HEK293 (cell line): Measurements from ENCODE around the gene PIGZ.

Experiments used
- CTCF ChIA-PET: fragments of 350-600 bp; formaldehyde crosslinking; extraction: SDS; loops from one replicate; lab custom pipeline; 2021; ENCODE audit warnings: antibody characterized with exemption; lab: Yijun Ruan, JAX
- POLR2A ChIA-PET: fragments of 300-600 bp; formaldehyde crosslinking; extraction: SDS; loops from one replicate; lab custom pipeline; 2020; ENCODE audit warnings: antibody characterized with exemption, inconsistent platforms; lab: Yijun Ruan, JAX
- H3K27ac ChIP-seq: fragments of 200-500 bp; sonication (Bioruptor generic); 2 replicates; pipeline ENCODE4 v1.5.1; 2014; ENCODE audit warnings: low read depth, low read length, control low read depth, inconsistent platforms; ENCODE audit errors: extremely low read depth
- H3K36me3 ChIP-seq, 2 experiments: fragments of 200-500 bp in 1 of 2; sonication (Bioruptor generic) in 1 of 2; 1 replicate in 1 of 2; 2 replicates in 1 of 2; pipeline ENCODE4 v1.5.1; 2014 to 2017; ENCODE audit warnings: inconsistent platforms in 2 of 2, low read length in 2 of 2; ENCODE audit not compliant: control insufficient read depth in 2 of 2, insufficient read depth in 1 of 2
- H3K4me1 ChIP-seq: fragments of 200-500 bp; sonication (Bioruptor generic); 2 replicates; pipeline ENCODE4 v1.5.1; 2014; ENCODE audit warnings: mild to moderate bottlenecking, low read length, inconsistent platforms; ENCODE audit not compliant: control insufficient read depth, insufficient read depth
- H3K4me3 ChIP-seq: 2 replicates; pipeline ENCODE4 v1.5.1; 2011; ENCODE audit warnings: low read depth, mild to moderate bottlenecking, control low read depth, low read length, moderate library complexity
- H3K9me3 ChIP-seq: fragments of 200-500 bp; sonication (Bioruptor generic); 2 replicates; pipeline ENCODE4 v1.5.1; 2014; ENCODE audit warnings: low read depth, low read length, inconsistent platforms; ENCODE audit not compliant: control insufficient read depth, insufficient read depth
- KLF9 ChIP-seq: fragments of 450-650 bp; formaldehyde crosslinking; IDR thresholded peaks from 2 replicates; pipeline ENCODE4 v1.5.1; 2016; ENCODE audit warnings: missing biosample characterization, missing genetic modification characterization, low read depth
- RBAK ChIP-seq: fragments of 450-650 bp; formaldehyde crosslinking; IDR thresholded peaks from 2 replicates; pipeline ENCODE4 v1.5.1; 2016; ENCODE audit warnings: missing biosample characterization, missing genetic modification characterization
- SCRT1 ChIP-seq: fragments of 450-650 bp; formaldehyde crosslinking; IDR thresholded peaks from 2 replicates; pipeline ENCODE4 v1.5.1; 2016; ENCODE audit warnings: missing biosample characterization, missing genetic modification characterization, borderline replicate concordance
- SP7 ChIP-seq: fragments of 450-650 bp; formaldehyde crosslinking; IDR thresholded peaks from 2 replicates; pipeline ENCODE4 v1.5.1; 2016; ENCODE audit warnings: missing biosample characterization, missing genetic modification characterization
- ZBTB48 ChIP-seq: fragments of 450-650 bp; formaldehyde crosslinking; IDR thresholded peaks from 2 replicates; pipeline ENCODE4 v1.5.1; 2016; ENCODE audit warnings: missing biosample characterization, missing genetic modification characterization
- ZFP3 ChIP-seq: fragments of 450-650 bp; formaldehyde crosslinking; IDR thresholded peaks from 2 replicates; pipeline ENCODE4 v1.5.1; 2016; ENCODE audit warnings: low read depth, missing biosample characterization, missing genetic modification characterization
- ZFP69B ChIP-seq: fragments of 450-650 bp; formaldehyde crosslinking; IDR thresholded peaks from 2 replicates; pipeline ENCODE4 v1.5.1; 2016; ENCODE audit warnings: missing biosample characterization, missing genetic modification characterization
- ZNF174 ChIP-seq: fragments of 450-650 bp; formaldehyde crosslinking; IDR thresholded peaks from 2 replicates; pipeline ENCODE4 v1.5.0; 2017; ENCODE audit warnings: missing biosample characterization, mild to moderate bottlenecking, missing genetic modification characterization
- ZNF211 ChIP-seq: fragments of 450-650 bp; formaldehyde crosslinking; IDR thresholded peaks from 2 replicates; pipeline ENCODE4 v1.5.1; 2016; ENCODE audit warnings: low read depth, missing biosample characterization, missing genetic modification characterization
- ZNF341 ChIP-seq: fragments of 450-650 bp; formaldehyde crosslinking; IDR thresholded peaks from 2 replicates; pipeline ENCODE4; 2016; ENCODE audit warnings: low read depth, missing biosample characterization, missing genetic modification characterization
- ZNF366 ChIP-seq: fragments of 450-650 bp; formaldehyde crosslinking; conservative IDR thresholded peaks from 2 replicates; pipeline ENCODE4 v1.5.1; 2016; ENCODE audit warnings: missing biosample characterization, missing genetic modification characterization
- ZNF394 ChIP-seq: fragments of 450-650 bp; formaldehyde crosslinking; IDR thresholded peaks from 2 replicates; pipeline ENCODE4 v1.5.1; 2016; ENCODE audit warnings: missing biosample characterization, missing genetic modification characterization, mild to moderate bottlenecking, moderate library complexity, borderline replicate concordance
- ZNF423 ChIP-seq: fragments of 450-650 bp; formaldehyde crosslinking; IDR thresholded peaks from 2 replicates; pipeline ENCODE4 v1.5.1; 2016; ENCODE audit warnings: missing biosample characterization, missing genetic modification characterization
- ZNF501 ChIP-seq: fragments of 450-650 bp; formaldehyde crosslinking; IDR thresholded peaks from 2 replicates; pipeline ENCODE4 v1.5.1; 2016; ENCODE audit warnings: missing biosample characterization, missing genetic modification characterization
- ZNF530 ChIP-seq: fragments of 450-650 bp; formaldehyde crosslinking; IDR thresholded peaks from 2 replicates; pipeline ENCODE4 v1.5.1; 2016; ENCODE audit warnings: low read depth, missing biosample characterization, missing genetic modification characterization
- ZNF571 ChIP-seq: fragments of 450-650 bp; formaldehyde crosslinking; IDR thresholded peaks from 2 replicates; pipeline ENCODE4 v1.5.0; 2017; ENCODE audit warnings: missing biosample characterization, missing genetic modification characterization
- ZNF785 ChIP-seq: fragments of 450-650 bp; formaldehyde crosslinking; IDR thresholded peaks from 2 replicates; pipeline ENCODE4 v1.5.1; 2016; ENCODE audit warnings: missing biosample characterization, missing genetic modification characterization
- TF ChIP-seq, protein P1 (sequence below): fragments of 450-650 bp; formaldehyde crosslinking; IDR thresholded peaks from 2 replicates; pipeline ENCODE4 v1.5.1; 2017; ENCODE audit warnings: missing biosample characterization, missing genetic modification characterization
- TF ChIP-seq, protein P2 (sequence below): fragments of 450-650 bp; formaldehyde crosslinking; IDR thresholded peaks from 2 replicates; pipeline ENCODE4 v1.5.1; 2016; ENCODE audit warnings: missing biosample characterization, missing genetic modification characterization
- TF ChIP-seq, protein P3 (sequence below): fragments of 450-650 bp; formaldehyde crosslinking; IDR thresholded peaks from 2 replicates; pipeline ENCODE4 v1.5.1; 2016; ENCODE audit warnings: missing biosample characterization, missing genetic modification characterization
- TF ChIP-seq, protein P4 (sequence below): fragments of 450-650 bp; formaldehyde crosslinking; IDR thresholded peaks from 2 replicates; pipeline ENCODE4 v1.5.1; 2016; ENCODE audit warnings: missing biosample characterization, missing genetic modification characterization
- TF ChIP-seq, protein P5 (sequence below): fragments of 450-650 bp; formaldehyde crosslinking; IDR thresholded peaks from 2 replicates; pipeline ENCODE4 v1.5.1; 2016; ENCODE audit warnings: missing biosample characterization, missing genetic modification characterization
- TF ChIP-seq, protein P6 (sequence below): fragments of 450-650 bp; formaldehyde crosslinking; IDR thresholded peaks from 2 replicates; pipeline ENCODE4 v1.5.1; 2016; ENCODE audit warnings: missing biosample characterization, missing genetic modification characterization

Gene PIGZ

DNA sequence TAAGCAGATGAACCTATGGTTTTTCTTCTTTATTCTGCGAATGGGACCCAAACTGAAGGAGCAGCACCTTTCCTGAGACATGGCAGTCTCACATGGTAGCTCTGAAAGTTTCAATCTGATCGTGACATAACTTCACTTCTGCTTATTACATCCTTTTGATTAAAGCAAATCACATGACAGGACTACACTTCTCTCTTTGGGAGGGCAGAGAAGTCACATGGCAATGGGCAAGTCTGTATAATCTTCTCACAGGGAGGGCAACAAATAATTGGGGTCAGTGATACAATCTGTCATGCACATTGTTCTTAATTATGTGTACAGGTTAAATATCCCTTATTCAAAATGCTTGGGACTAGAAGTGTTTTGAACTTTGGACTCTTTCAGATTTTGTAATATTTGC lies 47.9 kb downstream of the PIGZ start:
- no peak overlapping the region for H3K4me3 ChIP-seq
- ChIA-PET POLR2A (no interaction called here), CTCF (no interaction called here)
- no peaks in the 10 kb centered on the region for H3K4me1 ChIP-seq
- no peaks in the 10 kb centered on the region for H3K9me3 ChIP-seq
- no peak overlapping the region for H3K27ac ChIP-seq
- peaks cover 0 to 24% of the 10 kb centered on the region in 2 experiments; a peak in 2 of 3 replicates for H3K36me3 ChIP-seq
- TF ChIP-seq, protein P1, sequence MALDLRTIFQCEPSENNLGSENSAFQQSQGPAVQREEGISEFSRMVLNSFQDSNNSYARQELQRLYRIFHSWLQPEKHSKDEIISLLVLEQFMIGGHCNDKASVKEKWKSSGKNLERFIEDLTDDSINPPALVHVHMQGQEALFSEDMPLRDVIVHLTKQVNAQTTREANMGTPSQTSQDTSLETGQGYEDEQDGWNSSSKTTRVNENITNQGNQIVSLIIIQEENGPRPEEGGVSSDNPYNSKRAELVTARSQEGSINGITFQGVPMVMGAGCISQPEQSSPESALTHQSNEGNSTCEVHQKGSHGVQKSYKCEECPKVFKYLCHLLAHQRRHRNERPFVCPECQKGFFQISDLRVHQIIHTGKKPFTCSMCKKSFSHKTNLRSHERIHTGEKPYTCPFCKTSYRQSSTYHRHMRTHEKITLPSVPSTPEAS (tag by site-specific recombination): no peak
- TF ChIP-seq SCRT1 (tag by site-specific recombination) (no peak), ZBTB48 (tag by site-specific recombination) (no peak), KLF9 (tag by site-specific recombination) (no peak)
- TF ChIP-seq, protein P2, sequence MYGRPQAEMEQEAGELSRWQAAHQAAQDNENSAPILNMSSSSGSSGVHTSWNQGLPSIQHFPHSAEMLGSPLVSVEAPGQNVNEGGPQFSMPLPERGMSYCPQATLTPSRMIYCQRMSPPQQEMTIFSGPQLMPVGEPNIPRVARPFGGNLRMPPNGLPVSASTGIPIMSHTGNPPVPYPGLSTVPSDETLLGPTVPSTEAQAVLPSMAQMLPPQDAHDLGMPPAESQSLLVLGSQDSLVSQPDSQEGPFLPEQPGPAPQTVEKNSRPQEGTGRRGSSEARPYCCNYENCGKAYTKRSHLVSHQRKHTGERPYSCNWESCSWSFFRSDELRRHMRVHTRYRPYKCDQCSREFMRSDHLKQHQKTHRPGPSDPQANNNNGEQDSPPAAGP (tag by site-specific recombination): no peak

DNA sequence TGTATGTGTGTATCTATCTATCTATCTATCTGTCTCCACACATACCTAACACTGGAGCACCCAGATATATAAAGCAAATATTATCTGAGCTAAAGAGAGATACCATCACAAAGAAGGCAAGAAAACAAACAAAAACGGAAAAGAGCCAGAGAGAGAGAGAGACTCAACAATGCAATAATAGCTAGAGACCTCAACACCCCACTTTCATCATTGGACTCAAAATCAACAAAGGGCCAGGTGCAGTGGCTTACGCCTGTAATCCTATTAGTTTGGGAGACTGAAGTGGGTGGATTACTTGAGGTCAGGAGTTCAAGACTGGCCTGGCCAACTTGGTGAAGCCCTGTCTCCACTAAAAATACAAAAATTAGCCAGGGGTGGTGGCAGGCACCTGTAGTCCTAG lies 49.7 kb downstream of the PIGZ start:
- Histone ChIP-seq H3K4me1 (no peaks in the 10 kb centered on the region), H3K36me3 (peaks cover 0 to 28% of the 10 kb centered on the region in 2 experiments; a peak in 2 of 3 replicates), H3K27ac (no peak overlapping the region), H3K4me3 (no peak overlapping the region), H3K9me3 (no peaks in the 10 kb centered on the region)
- TF ChIP-seq ZNF174 (tag by site-specific recombination): no peak
- TF ChIP-seq, protein P3, sequence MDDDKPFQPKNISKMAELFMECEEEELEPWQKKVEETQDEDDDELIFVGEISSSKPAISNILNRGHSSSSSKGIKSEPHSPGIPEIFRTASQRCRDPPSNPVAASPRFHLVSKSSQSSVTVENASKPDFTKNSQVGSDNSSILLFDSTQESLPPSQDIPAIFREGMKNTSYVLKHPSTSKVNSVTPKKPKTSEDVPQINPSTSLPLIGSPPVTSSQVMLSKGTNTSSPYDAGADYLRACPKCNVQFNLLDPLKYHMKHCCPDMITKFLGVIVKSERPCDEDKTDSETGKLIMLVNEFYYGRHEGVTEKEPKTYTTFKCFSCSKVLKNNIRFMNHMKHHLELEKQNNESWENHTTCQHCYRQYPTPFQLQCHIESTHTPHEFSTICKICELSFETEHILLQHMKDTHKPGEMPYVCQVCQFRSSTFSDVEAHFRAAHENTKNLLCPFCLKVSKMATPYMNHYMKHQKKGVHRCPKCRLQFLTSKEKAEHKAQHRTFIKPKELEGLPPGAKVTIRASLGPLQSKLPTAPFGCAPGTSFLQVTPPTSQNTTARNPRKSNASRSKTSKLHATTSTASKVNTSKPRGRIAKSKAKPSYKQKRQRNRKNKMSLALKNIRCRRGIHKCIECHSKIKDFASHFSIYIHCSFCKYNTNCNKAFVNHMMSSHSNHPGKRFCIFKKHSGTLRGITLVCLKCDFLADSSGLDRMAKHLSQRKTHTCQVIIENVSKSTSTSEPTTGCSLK: no peak
- TF ChIP-seq ZNF394 (tag by site-specific recombination): no peak
- CTCF ChIA-PET: interaction anchor here (0.9 kb wide), 1 partner anchor 81 kb away, joined by 3 read pairs; no protein-coding TSS in a partner anchor
- POLR2A ChIA-PET: no interaction called here

DNA sequence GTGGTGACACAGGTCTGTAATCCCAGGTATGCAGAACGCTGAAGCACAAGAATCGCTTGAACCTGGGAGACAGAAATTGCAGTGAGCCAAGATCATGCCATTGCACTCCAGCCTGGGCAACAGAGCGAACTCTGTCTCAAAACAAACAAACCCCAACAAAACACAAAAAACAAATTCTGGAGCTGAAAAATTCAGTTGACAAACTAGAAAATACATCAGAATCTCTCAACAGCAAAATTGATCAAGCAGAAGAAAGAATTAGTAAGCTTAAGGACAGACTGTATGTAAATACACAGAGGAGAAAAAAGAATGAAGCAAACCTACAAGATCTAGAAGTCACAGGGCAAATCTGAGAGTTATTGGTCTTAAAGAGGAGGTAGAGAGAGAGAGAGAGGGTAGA lies 51.6 kb downstream of the PIGZ start:
- H3K36me3 ChIP-seq: peaks cover 0 to 18% of the 10 kb centered on the region in 2 experiments; a peak in 1 of 3 replicates
- ChIA-PET CTCF (no interaction called here), POLR2A (no interaction called here)
- H3K27ac ChIP-seq: no peak overlapping the region
- TF ChIP-seq ZNF571 (no peak), ZNF341 (tag by site-specific recombination) (no peak), ZNF530 (tag by site-specific recombination) (no peak), SP7 (tag by site-specific recombination) (no peak), ZFP3 (tag by site-specific recombination) (no peak), ZNF211 (tag by site-specific recombination) (no peak), ZNF501 (tag by site-specific recombination) (no peak), ZNF423 (tag by site-specific recombination) (no peak), ZNF366 (tag by site-specific recombination) (no peak), RBAK (tag by site-specific recombination) (no peak), ZFP69B (no peak), ZNF785 (tag by site-specific recombination) (no peak)
- TF ChIP-seq, protein P4, sequence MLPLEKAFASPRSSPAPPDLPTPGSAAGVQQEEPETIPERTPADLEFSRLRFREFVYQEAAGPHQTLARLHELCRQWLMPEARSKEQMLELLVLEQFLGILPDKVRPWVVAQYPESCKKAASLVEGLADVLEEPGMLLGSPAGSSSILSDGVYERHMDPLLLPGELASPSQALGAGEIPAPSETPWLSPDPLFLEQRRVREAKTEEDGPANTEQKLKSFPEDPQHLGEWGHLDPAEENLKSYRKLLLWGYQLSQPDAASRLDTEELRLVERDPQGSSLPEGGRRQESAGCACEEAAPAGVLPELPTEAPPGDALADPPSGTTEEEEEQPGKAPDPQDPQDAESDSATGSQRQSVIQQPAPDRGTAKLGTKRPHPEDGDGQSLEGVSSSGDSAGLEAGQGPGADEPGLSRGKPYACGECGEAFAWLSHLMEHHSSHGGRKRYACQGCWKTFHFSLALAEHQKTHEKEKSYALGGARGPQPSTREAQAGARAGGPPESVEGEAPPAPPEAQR: no peak
- TF ChIP-seq, protein P5, sequence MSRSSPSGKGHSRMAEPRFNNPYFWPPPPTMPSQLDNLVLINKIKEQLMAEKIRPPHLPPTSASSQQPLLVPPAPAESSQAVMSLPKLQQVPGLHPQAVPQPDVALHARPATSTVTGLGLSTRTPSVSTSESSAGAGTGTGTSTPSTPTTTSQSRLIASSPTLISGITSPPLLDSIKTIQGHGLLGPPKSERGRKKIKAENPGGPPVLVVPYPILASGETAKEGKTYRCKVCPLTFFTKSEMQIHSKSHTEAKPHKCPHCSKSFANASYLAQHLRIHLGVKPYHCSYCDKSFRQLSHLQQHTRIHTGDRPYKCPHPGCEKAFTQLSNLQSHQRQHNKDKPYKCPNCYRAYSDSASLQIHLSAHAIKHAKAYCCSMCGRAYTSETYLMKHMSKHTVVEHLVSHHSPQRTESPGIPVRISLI (tag by site-specific recombination): no peak
- TF ChIP-seq, protein P6, sequence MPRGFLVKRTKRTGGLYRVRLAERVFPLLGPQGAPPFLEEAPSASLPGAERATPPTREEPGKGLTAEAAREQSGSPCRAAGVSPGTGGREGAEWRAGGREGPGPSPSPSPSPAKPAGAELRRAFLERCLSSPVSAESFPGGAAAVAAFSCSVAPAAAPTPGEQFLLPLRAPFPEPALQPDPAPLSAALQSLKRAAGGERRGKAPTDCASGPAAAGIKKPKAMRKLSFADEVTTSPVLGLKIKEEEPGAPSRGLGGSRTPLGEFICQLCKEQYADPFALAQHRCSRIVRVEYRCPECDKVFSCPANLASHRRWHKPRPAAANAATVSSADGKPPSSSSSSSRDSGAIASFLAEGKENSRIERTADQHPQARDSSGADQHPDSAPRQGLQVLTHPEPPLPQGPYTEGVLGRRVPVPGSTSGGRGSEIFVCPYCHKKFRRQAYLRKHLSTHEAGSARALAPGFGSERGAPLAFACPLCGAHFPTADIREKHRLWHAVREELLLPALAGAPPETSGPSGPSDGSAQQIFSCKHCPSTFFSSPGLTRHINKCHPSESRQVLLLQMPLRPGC (tag by site-specific recombination): no peak
- no peak overlapping the region for H3K4me3 ChIP-seq
- H3K9me3 ChIP-seq: no peaks in the 10 kb centered on the region
- no peaks in the 10 kb centered on the region for H3K4me1 ChIP-seq
